ENCODE results near the gene NACC1. TPM values are rescaled to one million over a fixed set of nuclear protein-coding genes. Genes with fewer than 3 reads are reported as not detected.
"Not testable (repeated sequence)": the region's sequence is repeated elsewhere in the genome, so short reads cannot be mapped to it uniquely, and the experiment has no call there.

NACC1 gene
- total and polyA plus RNA-seq, 3 experiments from 2014 or later, result 3.9 to 111 (median 89.9) TPM

GRCh38 chr19:13164343-13165161 is 46.5 kb downstream of the NACC1 start:
- peak in 4 of 5 donors; percentile 26 to 64 (median 50) for DNase-seq
- Mint-ChIP-seq H3K27me3 (peaks cover 0 to 3% of the 10 kb centered on the region in 2 donors), H3K36me3 (peaks cover 0 to 2% (median 2%) of the 10 kb centered on the region in 3 donors), H3K4me1 (peaks cover 58 to 90% (median 86%) of the 10 kb centered on the region in 3 donors), H3K27ac (peak overlapping the region; percentile 86 to 99 (median 97)), H3K4me3 (peak overlapping the region; percentile 52 to 91 (median 87)), H3K9me3 (no peaks in the 10 kb centered on the region)
- Histone ChIP-seq H3K4me3 (ENCODE audit: low read length) (peak overlapping the region; percentile 42), H3K27me3 (ENCODE audit: insufficient read depth, low read length, poor library complexity, severe bottlenecking) (no peaks in the 10 kb centered on the region), H3K4me1 (ENCODE audit: insufficient read depth, low read length) (peaks cover 94% of the 10 kb centered on the region), H3K9me3 (ENCODE audit: low read length) (no peaks in the 10 kb centered on the region), H3K27ac (ENCODE audit: low read depth, low read length) (peak overlapping the region; percentile 92), H3K36me3 (ENCODE audit: insufficient read depth, low read length) (no peaks in the 10 kb centered on the region)
- CTCF ChIA-PET, result interaction anchor here (0.8 to 8.4 kb wide), 8 partner anchors 9 to 98 kb away, joined by 3 to 73 read pairs (median 6); partner anchors contain the start of genes IER2 and STX10
- POLR2A ChIA-PET, result interaction anchor here (0.6 to 9.0 kb wide), 7 partner anchors 8 to 47 kb away, joined by 3 to 129 read pairs (median 5); partner anchors contain the start of genes IER2 and STX10

DNA sequence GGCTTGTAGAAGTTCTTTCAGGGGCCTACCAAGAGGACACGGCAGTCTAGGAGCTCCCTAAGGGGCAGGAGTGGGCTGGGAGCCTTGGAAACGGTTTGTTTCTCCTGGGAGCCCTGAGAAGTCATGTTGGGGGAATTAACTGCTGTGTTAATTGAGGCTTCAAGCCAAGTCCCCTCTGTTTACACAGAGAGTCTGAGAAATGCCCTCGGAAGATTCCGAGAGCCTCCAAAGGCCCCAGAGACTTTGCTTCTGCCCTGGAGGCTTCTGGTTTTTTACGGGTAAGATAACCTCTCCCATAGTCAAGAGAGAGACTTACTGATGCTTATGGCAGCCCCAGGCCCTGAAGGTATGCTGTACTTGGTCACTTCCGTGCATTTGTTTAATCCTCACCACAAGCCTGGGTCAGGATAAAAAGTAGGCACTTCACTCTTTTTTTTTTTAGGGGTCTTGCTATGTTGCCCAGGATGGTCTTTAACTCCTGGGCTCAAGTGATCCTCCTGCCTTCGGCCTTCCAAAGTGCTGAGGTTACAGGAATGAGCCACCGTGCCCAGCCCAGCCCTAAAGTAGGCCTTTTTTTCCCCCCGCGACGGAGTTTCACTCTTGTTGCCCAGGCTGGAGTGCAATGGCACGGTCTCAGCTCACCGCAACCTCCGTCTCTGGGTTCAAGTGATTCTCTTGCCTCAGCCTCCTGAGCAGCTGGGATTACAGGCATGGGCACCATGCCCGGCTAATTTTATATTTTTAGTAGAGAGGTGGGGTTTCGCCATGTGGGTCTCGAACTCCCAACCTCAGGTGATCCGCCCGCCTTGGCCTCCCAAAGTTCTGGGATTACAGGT is 47.3 kb downstream of the NACC1 start:
- Histone ChIP-seq H3K27ac (ENCODE audit: low read depth, low read length) (peak overlapping the region; percentile 92), H3K36me3 (ENCODE audit: insufficient read depth, low read length) (no peaks in the 10 kb centered on the region), H3K9me3 (ENCODE audit: low read length) (no peaks in the 10 kb centered on the region), H3K4me1 (ENCODE audit: insufficient read depth, low read length) (peaks cover 95% of the 10 kb centered on the region), H3K27me3 (ENCODE audit: insufficient read depth, low read length, poor library complexity, severe bottlenecking) (no peaks in the 10 kb centered on the region), H3K4me3 (ENCODE audit: low read length) (peak overlapping the region; percentile 42)
- Mint-ChIP-seq H3K27me3 (peaks cover 0 to 3% of the 10 kb centered on the region in 2 donors), H3K36me3 (peaks cover 0 to 2% (median 0%) of the 10 kb centered on the region in 3 donors), H3K4me3 (peak overlapping the region in 4 of 7 donors; percentile 24 to 90 (median 70)), H3K4me1 (peaks cover 63 to 92% (median 88%) of the 10 kb centered on the region in 3 donors), H3K9me3 (no peaks in the 10 kb centered on the region), H3K27ac (peak overlapping the region; percentile 86 to 99 (median 98))
- no peak for DNase-seq
- CTCF ChIA-PET, result interaction anchor here (0.9 to 8.4 kb wide), 4 partner anchors 9 to 29 kb away, joined by 3 to 73 read pairs (median 12); no protein-coding TSS in a partner anchor
- POLR2A ChIA-PET, result interaction anchor here (0.6 to 9.0 kb wide), 3 partner anchors 9 to 48 kb away, joined by 5 to 129 read pairs (median 39); no protein-coding TSS in a partner anchor

- CTCF ChIA-PET, result interaction anchor here (2.3 to 8.4 kb wide), 3 partner anchors 10 to 29 kb away, joined by 9 to 73 read pairs (median 44); no protein-coding TSS in a partner anchor
- H3K9me3 ChIP-seq (ENCODE audit: low read length); H3K36me3 Mint-ChIP-seq; H3K27me3 Mint-ChIP-seq; H3K9me3 Mint-ChIP-seq; H3K27me3 ChIP-seq (ENCODE audit: insufficient read depth, low read length, poor library complexity, severe bottlenecking); H3K36me3 ChIP-seq (ENCODE audit: insufficient read depth, low read length); H3K4me3 ChIP-seq (ENCODE audit: low read length); DNase-seq; H3K27ac ChIP-seq (ENCODE audit: low read depth, low read length): not testable (repeated sequence)
- peak overlapping the region; percentile 10 to 99 (median 98) for H3K27ac Mint-ChIP-seq
- H3K4me1 Mint-ChIP-seq, result peaks cover 63 to 92% (median 88%) of the 10 kb centered on the region in 3 donors
- peaks cover 95% of the 10 kb centered on the region for H3K4me1 ChIP-seq (ENCODE audit: insufficient read depth, low read length)
- peak overlapping the region in 2 of 7 donors; percentile 13 to 24 for H3K4me3 Mint-ChIP-seq
- POLR2A ChIA-PET, result interaction anchor here (0.7 to 9.0 kb wide), 4 partner anchors 10 to 80 kb away, joined by 3 to 129 read pairs (median 26); partner anchors contain the start of genes IER2 and STX10
Observed at GRCh38 chr19:13166151-13166550, 48.1 kb downstream of the NACC1 start.

DNA sequence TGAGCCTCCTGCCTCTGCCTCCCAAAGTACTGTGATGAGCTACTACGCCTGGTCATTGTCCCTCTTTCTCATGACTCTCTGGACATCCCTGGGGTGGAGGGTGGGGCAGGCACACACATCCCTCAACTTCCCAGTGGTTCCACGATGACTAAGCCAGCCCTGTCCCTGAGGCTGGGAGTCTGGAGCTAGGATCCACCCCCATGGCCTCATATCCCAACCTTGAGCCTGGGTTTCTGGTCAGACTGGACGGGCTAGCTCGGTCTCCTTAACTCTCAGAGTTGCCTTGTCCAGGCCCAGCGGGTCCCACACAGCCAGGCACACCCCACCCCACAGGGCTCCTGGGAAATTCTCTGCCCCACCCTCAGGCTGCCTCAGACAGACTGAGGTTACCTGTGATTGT is 51.7 kb downstream of the NACC1 start:
- Histone ChIP-seq H3K27ac (ENCODE audit: low read depth, low read length) (no peak overlapping the region), H3K9me3 (ENCODE audit: low read length) (no peaks in the 10 kb centered on the region), H3K36me3 (ENCODE audit: insufficient read depth, low read length) (no peaks in the 10 kb centered on the region), H3K4me3 (ENCODE audit: low read length) (no peak overlapping the region), H3K27me3 (ENCODE audit: insufficient read depth, low read length, poor library complexity, severe bottlenecking) (no peaks in the 10 kb centered on the region), H3K4me1 (ENCODE audit: insufficient read depth, low read length) (peaks cover 91% of the 10 kb centered on the region)
- H3K27ac Mint-ChIP-seq, result peak overlapping the region; percentile 77 to 99 (median 98)
- no peak for DNase-seq
- POLR2A ChIA-PET, result interaction anchor here (2.4 to 9.0 kb wide), 3 partner anchors 12 to 17 kb away, joined by 10 to 129 read pairs (median 27); no protein-coding TSS in a partner anchor
- H3K9me3 Mint-ChIP-seq, result no peaks in the 10 kb centered on the region
- H3K27me3 Mint-ChIP-seq, result peaks cover 0 to 3% of the 10 kb centered on the region in 2 donors
- H3K4me1 Mint-ChIP-seq, result peaks cover 63 to 87% (median 82%) of the 10 kb centered on the region in 3 donors
- peaks cover 0 to 2% (median 0%) of the 10 kb centered on the region in 3 donors for H3K36me3 Mint-ChIP-seq
- CTCF ChIA-PET, result interaction anchor here (0.8 to 8.4 kb wide), 8 partner anchors 12 to 204 kb away, joined by 3 to 73 read pairs (median 4); partner anchors contain the start of genes IER2 and STX10
- H3K4me3 Mint-ChIP-seq, result peak overlapping the region in 6 of 7 donors; percentile 47 to 95 (median 65)

DNA sequence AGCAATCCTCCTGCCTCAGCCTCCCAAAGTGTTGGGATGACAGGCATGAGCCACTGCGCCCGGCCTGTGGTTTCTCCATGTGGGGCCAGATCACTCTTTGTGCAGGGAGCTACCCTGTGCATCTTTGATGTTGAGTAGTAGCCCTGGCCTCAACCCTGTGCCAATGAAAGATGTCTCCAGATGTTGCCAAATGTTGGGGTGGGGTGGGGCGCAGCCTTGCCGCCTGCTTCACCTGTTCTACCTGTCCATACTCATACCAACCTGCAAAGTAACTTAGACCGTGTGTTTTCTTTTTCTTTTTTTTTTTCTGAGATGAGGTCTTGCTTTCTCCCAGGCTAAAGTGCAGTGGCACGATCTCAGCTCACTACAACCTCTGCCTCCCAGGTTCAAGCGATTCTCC is 53.1 kb downstream of the NACC1 start:
- CTCF ChIA-PET, result interaction anchor here (1.1 to 5.8 kb wide), 5 partner anchors 10 to 24 kb away, joined by 3 to 44 read pairs (median 3); partner anchors contain the start of genes IER2 and STX10

GRCh38 chr19:13172346-13173138 is 54.5 kb downstream of the NACC1 start:
- peak; percentile 64 to 91 (median 68) for DNase-seq
- H3K27me3 Mint-ChIP-seq, result no peaks in the 10 kb centered on the region
- peak overlapping the region; percentile 39 for H3K27ac ChIP-seq (ENCODE audit: low read depth, low read length)
- peaks cover 63% of the 10 kb centered on the region for H3K4me1 ChIP-seq (ENCODE audit: insufficient read depth, low read length)
- peaks cover 49 to 67% (median 54%) of the 10 kb centered on the region in 3 donors for H3K4me1 Mint-ChIP-seq
- H3K4me3 ChIP-seq (ENCODE audit: low read length), result peak overlapping the region; percentile 51
- no peaks in the 10 kb centered on the region for H3K9me3 ChIP-seq (ENCODE audit: low read length)
- peaks cover 0 to 2% (median 0%) of the 10 kb centered on the region in 3 donors for H3K36me3 Mint-ChIP-seq
- ChIA-PET CTCF (interaction anchor here (0.9 to 1.2 kb wide), 3 partner anchors 10 to 23 kb away, joined by 3 to 5 read pairs (median 5); no protein-coding TSS in a partner anchor), POLR2A (interaction anchor here (1.6 to 6.2 kb wide), 3 partner anchors 10 to 20 kb away, joined by 4 to 27 read pairs (median 16); no protein-coding TSS in a partner anchor)
- no peaks in the 10 kb centered on the region for H3K9me3 Mint-ChIP-seq
- H3K4me3 Mint-ChIP-seq, result peak overlapping the region; percentile 82 to 92 (median 87)
- H3K36me3 ChIP-seq (ENCODE audit: insufficient read depth, low read length), result no peaks in the 10 kb centered on the region
- no peaks in the 10 kb centered on the region for H3K27me3 ChIP-seq (ENCODE audit: insufficient read depth, low read length, poor library complexity, severe bottlenecking)
- H3K27ac Mint-ChIP-seq, result peak overlapping the region; percentile 95 to 98 (median 97)

More for the DNA sequence above, 53.1 kb downstream of the NACC1 start:
- Mint-ChIP-seq H3K27ac (peak overlapping the region; percentile 67 to 98 (median 91)), H3K4me3 (peak overlapping the region in 6 of 7 donors; percentile 9 to 88 (median 64)), H3K4me1 (peaks cover 57 to 76% (median 68%) of the 10 kb centered on the region in 3 donors), H3K27me3 (peaks cover 0 to 3% of the 10 kb centered on the region in 2 donors), H3K9me3 (no peaks in the 10 kb centered on the region), H3K36me3 (peaks cover 0 to 2% (median 0%) of the 10 kb centered on the region in 3 donors)
- Histone ChIP-seq H3K27ac (ENCODE audit: low read depth, low read length) (no peak overlapping the region), H3K4me1 (ENCODE audit: insufficient read depth, low read length) (peaks cover 77% of the 10 kb centered on the region), H3K36me3 (ENCODE audit: insufficient read depth, low read length) (no peaks in the 10 kb centered on the region), H3K4me3 (ENCODE audit: low read length) (no peak overlapping the region), H3K27me3 (ENCODE audit: insufficient read depth, low read length, poor library complexity, severe bottlenecking) (no peaks in the 10 kb centered on the region), H3K9me3 (ENCODE audit: low read length) (no peaks in the 10 kb centered on the region)
- POLR2A ChIA-PET, result interaction anchor here (2.4 to 9.0 kb wide), 3 partner anchors 11 to 19 kb away, joined by 10 to 129 read pairs (median 27); no protein-coding TSS in a partner anchor
- no peak for DNase-seq
